HEK293 (cell line): ENCODE measurements around the gene TARS3.

Source experiments
- BCL11A ChIP-seq: fragments of 450-650 bp; formaldehyde crosslinking; IDR thresholded peaks from 2 replicates; pipeline ENCODE4 v1.5.1; 2016; ENCODE audit warnings: low read depth, missing biosample characterization, missing genetic modification characterization
- KLF9 ChIP-seq: fragments of 450-650 bp; formaldehyde crosslinking; IDR thresholded peaks from 2 replicates; pipeline ENCODE4 v1.5.1; 2016; ENCODE audit warnings: missing biosample characterization, missing genetic modification characterization, low read depth
- PRDM4 ChIP-seq: fragments of 450-650 bp; formaldehyde crosslinking; IDR thresholded peaks from 2 replicates; pipeline ENCODE4 v1.5.1; 2017; ENCODE audit warnings: missing biosample characterization, missing genetic modification characterization
- WT1 ChIP-seq: fragments of 450-650 bp; formaldehyde crosslinking; IDR thresholded peaks from 2 replicates; pipeline ENCODE4 v1.5.1; 2016; ENCODE audit warnings: missing biosample characterization, missing genetic modification characterization
- ZBTB11 ChIP-seq: fragments of 450-650 bp; formaldehyde crosslinking; conservative IDR thresholded peaks from 2 replicates; pipeline ENCODE4 v1.5.1; 2016; ENCODE audit warnings: low read depth, missing biosample characterization, missing genetic modification characterization
- ZBTB20 ChIP-seq: fragments of 450-650 bp; formaldehyde crosslinking; IDR thresholded peaks from 2 replicates; pipeline ENCODE4 v1.5.1; 2016; ENCODE audit warnings: missing biosample characterization, missing genetic modification characterization
- ZBTB7A ChIP-seq: fragments of 450-650 bp; formaldehyde crosslinking; IDR thresholded peaks from 2 replicates; pipeline ENCODE4 v1.5.1; 2016; ENCODE audit warnings: low read depth, missing biosample characterization, missing genetic modification characterization
- ZNF138 ChIP-seq: fragments of 450-650 bp; formaldehyde crosslinking; IDR thresholded peaks from 2 replicates; pipeline ENCODE4 v1.5.1; 2016; ENCODE audit warnings: missing biosample characterization, missing genetic modification characterization, borderline replicate concordance
- ZNF140 ChIP-seq: fragments of 450-650 bp; formaldehyde crosslinking; IDR thresholded peaks from 2 replicates; pipeline ENCODE4 v1.5.1; 2016; ENCODE audit warnings: missing biosample characterization, missing genetic modification characterization
- ZNF19 ChIP-seq: fragments of 450-650 bp; formaldehyde crosslinking; IDR thresholded peaks from 2 replicates; pipeline ENCODE4; 2016; ENCODE audit warnings: missing biosample characterization, missing genetic modification characterization, low read depth
- ZNF214 ChIP-seq: fragments of 450-650 bp; formaldehyde crosslinking; IDR thresholded peaks from 2 replicates; pipeline ENCODE4 v1.5.1; 2017; ENCODE audit warnings: missing biosample characterization, mild to moderate bottlenecking, missing genetic modification characterization, borderline replicate concordance
- ZNF248 ChIP-seq: fragments of 450-650 bp; formaldehyde crosslinking; IDR thresholded peaks from 2 replicates; pipeline ENCODE4 v1.5.1; 2017; ENCODE audit warnings: missing biosample characterization, missing genetic modification characterization
- ZNF26 ChIP-seq: fragments of 450-650 bp; formaldehyde crosslinking; IDR thresholded peaks from 2 replicates; pipeline ENCODE4 v1.5.1; 2016; ENCODE audit warnings: missing biosample characterization, missing genetic modification characterization
- ZNF341 ChIP-seq: fragments of 450-650 bp; formaldehyde crosslinking; IDR thresholded peaks from 2 replicates; pipeline ENCODE4; 2016; ENCODE audit warnings: low read depth, missing biosample characterization, missing genetic modification characterization
- ZNF394 ChIP-seq: fragments of 450-650 bp; formaldehyde crosslinking; IDR thresholded peaks from 2 replicates; pipeline ENCODE4 v1.5.1; 2016; ENCODE audit warnings: missing biosample characterization, missing genetic modification characterization, mild to moderate bottlenecking, moderate library complexity, borderline replicate concordance
- ZNF48 ChIP-seq: fragments of 450-650 bp; formaldehyde crosslinking; IDR thresholded peaks from 2 replicates; pipeline ENCODE4 v1.5.1; 2016; ENCODE audit warnings: missing biosample characterization, missing genetic modification characterization
- ZNF530 ChIP-seq: fragments of 450-650 bp; formaldehyde crosslinking; IDR thresholded peaks from 2 replicates; pipeline ENCODE4 v1.5.1; 2016; ENCODE audit warnings: low read depth, missing biosample characterization, missing genetic modification characterization
- ZNF561 ChIP-seq: fragments of 450-650 bp; IDR thresholded peaks from 2 replicates; pipeline ENCODE4 v1.5.1; 2018; ENCODE audit warnings: missing biosample characterization, missing genetic modification characterization, borderline replicate concordance
- ZNF585B ChIP-seq: fragments of 450-650 bp; formaldehyde crosslinking; IDR thresholded peaks from 2 replicates; pipeline ENCODE4 v1.5.1; 2016; ENCODE audit warnings: missing biosample characterization, missing genetic modification characterization
- ZNF670 ChIP-seq: fragments of 450-650 bp; formaldehyde crosslinking; IDR thresholded peaks from 2 replicates; pipeline ENCODE4 v1.5.1; 2016; ENCODE audit warnings: missing biosample characterization, missing genetic modification characterization, low read depth
- TF ChIP-seq, protein P1 (sequence below): fragments of 450-650 bp; formaldehyde crosslinking; optimal IDR thresholded peaks from 2 replicates; pipeline ENCODE3; 2016; ENCODE audit warnings: missing biosample characterization, mild to moderate bottlenecking, missing genetic modification characterization
- TF ChIP-seq, protein P2 (sequence below): fragments of 450-650 bp; formaldehyde crosslinking; IDR thresholded peaks from 2 replicates; pipeline ENCODE4 v1.5.1; 2016; ENCODE audit warnings: missing biosample characterization, missing genetic modification characterization
- TF ChIP-seq, protein P3 (sequence below): fragments of 450-650 bp; formaldehyde crosslinking; IDR thresholded peaks from 2 replicates; pipeline ENCODE4 v1.5.1; 2016; ENCODE audit warnings: missing biosample characterization, missing genetic modification characterization

TARS3 gene

DNA sequence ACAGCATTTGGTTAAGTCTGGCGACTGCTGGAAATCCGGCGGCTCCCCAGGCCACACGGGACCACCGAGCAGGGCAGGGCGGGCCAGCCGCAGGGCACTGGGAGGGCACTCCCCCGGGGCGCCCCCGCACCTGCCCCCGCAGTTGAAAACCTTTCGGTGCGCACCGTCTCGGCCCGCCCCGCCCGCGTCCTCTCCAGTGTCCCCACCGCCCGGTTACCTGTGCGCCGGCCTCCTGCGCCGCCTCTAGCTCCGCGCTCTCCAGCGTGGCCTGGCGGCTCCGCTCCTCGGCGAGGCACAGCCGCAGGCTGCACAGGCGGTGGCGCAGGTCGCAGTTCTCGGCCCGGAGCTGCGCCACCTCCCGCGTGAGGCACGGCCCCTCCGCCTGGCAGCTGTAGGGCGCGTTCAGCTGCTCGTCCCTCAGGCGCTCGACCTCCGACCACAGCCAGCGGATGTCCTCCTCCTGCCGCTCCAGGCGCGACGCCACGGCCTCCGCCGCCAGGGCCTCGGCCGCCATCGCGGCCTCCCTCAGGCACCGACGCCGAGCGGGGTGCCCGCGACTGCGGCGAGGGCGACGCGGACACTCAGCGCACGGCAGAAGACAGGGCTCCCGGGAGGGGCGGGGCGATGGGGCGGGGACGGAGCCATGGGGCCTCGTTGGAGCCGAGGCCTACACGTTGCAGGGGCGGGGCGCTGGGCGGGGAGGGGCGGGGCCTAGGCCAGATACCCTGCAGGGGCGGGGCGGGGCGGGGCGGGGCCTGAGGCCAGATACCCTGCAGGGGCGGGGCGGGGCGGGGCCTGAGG, at the start of gene TARS3 (continued):
- TF ChIP-seq ZBTB11 (tag by site-specific recombination) (peak; percentile 3; the same call in 1 of the 2 replicates), KLF9 (tag by site-specific recombination) (peak; percentile 55), ZNF341 (tag by site-specific recombination) (peak; percentile 84), WT1 (tag by site-specific recombination) (peak; percentile 34), BCL11A (tag by site-specific recombination) (no peak), ZNF138 (tag by site-specific recombination) (no peak), ZNF670 (tag by site-specific recombination) (no peak), ZNF214 (tag by site-specific recombination) (no peak), ZNF26 (tag by site-specific recombination) (no peak), ZNF48 (tag by site-specific recombination) (no peak), ZNF248 (no peak), ZNF140 (tag by site-specific recombination) (no peak), ZNF530 (tag by site-specific recombination) (no peak), ZNF585B (peak; percentile 47; the same call in 1 of the 2 replicates), ZNF19 (no peak), ZBTB20 (tag by site-specific recombination) (peak; percentile 90), ZNF394 (tag by site-specific recombination) (peak; percentile 69; the same call in 1 of the 2 replicates), PRDM4 (no peak), ZNF561 (tag by site-specific recombination) (peak; percentile 99), ZBTB7A (0 out of 2 replicates have a peak, but pooled peaks have one; percentile 18)
- TF ChIP-seq, protein P1, sequence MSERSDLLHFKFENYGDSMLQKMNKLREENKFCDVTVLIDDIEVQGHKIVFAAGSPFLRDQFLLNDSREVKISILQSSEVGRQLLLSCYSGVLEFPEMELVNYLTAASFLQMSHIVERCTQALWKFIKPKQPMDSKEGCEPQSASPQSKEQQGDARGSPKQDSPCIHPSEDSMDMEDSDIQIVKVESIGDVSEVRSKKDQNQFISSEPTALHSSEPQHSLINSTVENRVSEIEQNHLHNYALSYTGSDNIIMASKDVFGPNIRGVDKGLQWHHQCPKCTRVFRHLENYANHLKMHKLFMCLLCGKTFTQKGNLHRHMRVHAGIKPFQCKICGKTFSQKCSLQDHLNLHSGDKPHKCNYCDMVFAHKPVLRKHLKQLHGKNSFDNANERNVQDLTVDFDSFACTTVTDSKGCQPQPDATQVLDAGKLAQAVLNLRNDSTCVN, result peak; percentile 99
- TF ChIP-seq, protein P2, sequence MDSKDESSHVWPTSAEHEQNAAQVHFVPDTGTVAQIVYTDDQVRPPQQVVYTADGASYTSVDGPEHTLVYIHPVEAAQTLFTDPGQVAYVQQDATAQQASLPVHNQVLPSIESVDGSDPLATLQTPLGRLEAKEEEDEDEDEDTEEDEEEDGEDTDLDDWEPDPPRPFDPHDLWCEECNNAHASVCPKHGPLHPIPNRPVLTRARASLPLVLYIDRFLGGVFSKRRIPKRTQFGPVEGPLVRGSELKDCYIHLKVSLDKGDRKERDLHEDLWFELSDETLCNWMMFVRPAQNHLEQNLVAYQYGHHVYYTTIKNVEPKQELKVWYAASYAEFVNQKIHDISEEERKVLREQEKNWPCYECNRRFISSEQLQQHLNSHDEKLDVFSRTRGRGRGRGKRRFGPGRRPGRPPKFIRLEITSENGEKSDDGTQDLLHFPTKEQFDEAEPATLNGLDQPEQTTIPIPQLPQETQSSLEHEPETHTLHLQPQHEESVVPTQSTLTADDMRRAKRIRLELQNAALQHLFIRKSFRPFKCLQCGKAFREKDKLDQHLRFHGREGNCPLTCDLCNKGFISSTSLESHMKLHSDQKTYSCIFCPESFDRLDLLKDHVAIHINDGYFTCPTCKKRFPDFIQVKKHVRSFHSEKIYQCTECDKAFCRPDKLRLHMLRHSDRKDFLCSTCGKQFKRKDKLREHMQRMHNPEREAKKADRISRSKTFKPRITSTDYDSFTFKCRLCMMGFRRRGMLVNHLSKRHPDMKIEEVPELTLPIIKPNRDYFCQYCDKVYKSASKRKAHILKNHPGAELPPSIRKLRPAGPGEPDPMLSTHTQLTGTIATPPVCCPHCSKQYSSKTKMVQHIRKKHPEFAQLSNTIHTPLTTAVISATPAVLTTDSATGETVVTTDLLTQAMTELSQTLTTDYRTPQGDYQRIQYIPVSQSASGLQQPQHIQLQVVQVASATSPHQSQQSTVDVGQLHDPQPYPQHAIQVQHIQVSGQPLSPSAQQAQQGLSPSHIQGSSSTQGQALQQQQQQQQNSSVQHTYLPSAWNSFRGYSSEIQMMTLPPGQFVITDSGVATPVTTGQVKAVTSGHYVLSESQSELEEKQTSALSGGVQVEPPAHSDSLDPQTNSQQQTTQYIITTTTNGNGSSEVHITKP, result no peak; the same call in 1 of the 2 replicates
- TF ChIP-seq, protein P3, sequence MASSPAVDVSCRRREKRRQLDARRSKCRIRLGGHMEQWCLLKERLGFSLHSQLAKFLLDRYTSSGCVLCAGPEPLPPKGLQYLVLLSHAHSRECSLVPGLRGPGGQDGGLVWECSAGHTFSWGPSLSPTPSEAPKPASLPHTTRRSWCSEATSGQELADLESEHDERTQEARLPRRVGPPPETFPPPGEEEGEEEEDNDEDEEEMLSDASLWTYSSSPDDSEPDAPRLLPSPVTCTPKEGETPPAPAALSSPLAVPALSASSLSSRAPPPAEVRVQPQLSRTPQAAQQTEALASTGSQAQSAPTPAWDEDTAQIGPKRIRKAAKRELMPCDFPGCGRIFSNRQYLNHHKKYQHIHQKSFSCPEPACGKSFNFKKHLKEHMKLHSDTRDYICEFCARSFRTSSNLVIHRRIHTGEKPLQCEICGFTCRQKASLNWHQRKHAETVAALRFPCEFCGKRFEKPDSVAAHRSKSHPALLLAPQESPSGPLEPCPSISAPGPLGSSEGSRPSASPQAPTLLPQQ (tag by site-specific recombination), result peak; percentile 94
